Stimulated activated memory B cell treated with anti-CD40 and anti-IgM and Interleukin-4, amounts not matched to agents 10 μg/mL and 1 μg/mL and 100 μg/mL, for 72 hours (primary cell): Measurements from ENCODE around the gene ADPRHL1.
A peak's percentile ranks its signal among the peaks of the same experiment; 100 is the strongest.
"Not testable (repeated sequence)": the region's sequence is repeated elsewhere in the genome, so short reads cannot be mapped to it uniquely, and the experiment has no call there.

ENCODE experiments used
- ATAC-seq: fragments of 150-1000 bp; cut with Tn5 transposase; 2 replicates; pipeline ENCODE4 v1.10.0; 2021
- H3K27ac Mint-ChIP-seq: one replicate; pipeline ENCODE4 v1.8.0; 2022; ENCODE audit warnings: mild to moderate bottlenecking, mixed read lengths
- H3K27me3 Mint-ChIP-seq: one replicate; pipeline ENCODE4 v1.8.0; 2022; ENCODE audit warnings: mixed read lengths
- H3K36me3 Mint-ChIP-seq: one replicate; pipeline ENCODE4 v1.8.0; 2022; ENCODE audit warnings: mixed read lengths
- H3K4me1 Mint-ChIP-seq: one replicate; pipeline ENCODE4 v1.8.0; 2022; ENCODE audit warnings: mixed read lengths
- H3K4me3 Mint-ChIP-seq: one replicate; pipeline ENCODE4 v1.8.0; 2022; ENCODE audit warnings: mild to moderate bottlenecking, moderate library complexity, mixed read lengths
- H3K9me3 Mint-ChIP-seq: one replicate; pipeline ENCODE4 v1.8.0; 2022; ENCODE audit warnings: mixed read lengths

The ADPRHL1 gene

GRCh38 chr13:113450861-113451620, 2.2 kb downstream of the ADPRHL1 start:
- peaks cover 27% of the 10 kb centered on the region for H3K36me3 Mint-ChIP-seq
- not testable (repeated sequence) for H3K27me3 Mint-ChIP-seq, H3K9me3 Mint-ChIP-seq, ATAC-seq, H3K4me3 Mint-ChIP-seq
- peaks cover 35% of the 10 kb centered on the region for H3K4me1 Mint-ChIP-seq
- H3K27ac Mint-ChIP-seq: peak overlapping the region; percentile 54

- not testable (repeated sequence) for H3K9me3 Mint-ChIP-seq, H3K4me3 Mint-ChIP-seq, ATAC-seq, H3K27me3 Mint-ChIP-seq
- peaks cover 21% of the 10 kb centered on the region for H3K36me3 Mint-ChIP-seq
- peaks cover 42% of the 10 kb centered on the region for H3K4me1 Mint-ChIP-seq
- H3K27ac Mint-ChIP-seq: peak overlapping the region; percentile 54
Observed at GRCh38 chr13:113450348-113450744, 2.9 kb downstream of the ADPRHL1 start.

GRCh38 chr13:113449693-113450347, 3.5 kb downstream of the ADPRHL1 start:
- ATAC-seq: no peak
- peaks cover 15% of the 10 kb centered on the region for H3K36me3 Mint-ChIP-seq
- H3K4me3 Mint-ChIP-seq: peak overlapping the region; percentile 73
- no peaks in the 10 kb centered on the region for H3K27me3 Mint-ChIP-seq
- H3K4me1 Mint-ChIP-seq: peaks cover 47% of the 10 kb centered on the region
- no peaks in the 10 kb centered on the region for H3K9me3 Mint-ChIP-seq
- peak overlapping the region; percentile 54 for H3K27ac Mint-ChIP-seq

GRCh38 chr13:113448885-113449692, 4.2 kb downstream of the ADPRHL1 start:
- H3K4me3 Mint-ChIP-seq: peak overlapping the region; percentile 73
- H3K9me3 Mint-ChIP-seq: no peaks in the 10 kb centered on the region
- H3K27me3 Mint-ChIP-seq: no peaks in the 10 kb centered on the region
- H3K36me3 Mint-ChIP-seq: peaks cover 10% of the 10 kb centered on the region
- H3K27ac Mint-ChIP-seq: peak overlapping the region; percentile 54
- peaks cover 54% of the 10 kb centered on the region for H3K4me1 Mint-ChIP-seq
- ATAC-seq: peak; percentile 39

- Mint-ChIP-seq H3K27ac (peak overlapping the region; percentile 54), H3K9me3 (no peaks in the 10 kb centered on the region)
Observed at GRCh38 chr13:113448545-113448884, 4.8 kb downstream of the ADPRHL1 start.

GRCh38 chr13:113447596-113447995, 5.7 kb downstream of the ADPRHL1 start:
- Mint-ChIP-seq H3K36me3 (peaks cover 8% of the 10 kb centered on the region), H3K4me1 (peaks cover 56% of the 10 kb centered on the region), H3K27me3 (no peaks in the 10 kb centered on the region), H3K4me3 (no peak overlapping the region), H3K27ac (no peak overlapping the region), H3K9me3 (peaks cover 2% of the 10 kb centered on the region)
- ATAC-seq: no peak

More at GRCh38 chr13:113448545-113448884, 4.8 kb downstream of the ADPRHL1 start:
- Mint-ChIP-seq H3K4me1 (peaks cover 56% of the 10 kb centered on the region), H3K27me3 (no peaks in the 10 kb centered on the region), H3K4me3 (peak overlapping the region; percentile 73), H3K36me3 (peaks cover 5% of the 10 kb centered on the region)
- no peak for ATAC-seq

- ATAC-seq: no peak
- H3K36me3 Mint-ChIP-seq: peaks cover 17% of the 10 kb centered on the region
- H3K9me3 Mint-ChIP-seq: peaks cover 9% of the 10 kb centered on the region
- no peak overlapping the region for H3K4me3 Mint-ChIP-seq
- H3K4me1 Mint-ChIP-seq: peaks cover 56% of the 10 kb centered on the region
- peak overlapping the region; percentile 51 for H3K27ac Mint-ChIP-seq
- no peaks in the 10 kb centered on the region for H3K27me3 Mint-ChIP-seq
Observed at GRCh38 chr13:113446488-113446854, 6.8 kb downstream of the ADPRHL1 start.

GRCh38 chr13:113445791-113446487, 7.3 kb downstream of the ADPRHL1 start:
- no peaks in the 10 kb centered on the region for H3K27me3 Mint-ChIP-seq
- H3K4me1 Mint-ChIP-seq: peaks cover 51% of the 10 kb centered on the region
- peak overlapping the region; percentile 51 for H3K27ac Mint-ChIP-seq
- ATAC-seq: peak; percentile 91
- peak overlapping the region; percentile 54 for H3K4me3 Mint-ChIP-seq
- H3K9me3 Mint-ChIP-seq: peaks cover 9% of the 10 kb centered on the region
- H3K36me3 Mint-ChIP-seq: peaks cover 22% of the 10 kb centered on the region

- H3K9me3 Mint-ChIP-seq: peaks cover 13% of the 10 kb centered on the region
- peak overlapping the region; percentile 51 for H3K27ac Mint-ChIP-seq
- H3K4me1 Mint-ChIP-seq: peaks cover 31% of the 10 kb centered on the region
- no peak for ATAC-seq
- H3K36me3 Mint-ChIP-seq: peaks cover 28% of the 10 kb centered on the region
- H3K4me3 Mint-ChIP-seq: no peak overlapping the region
- no peaks in the 10 kb centered on the region for H3K27me3 Mint-ChIP-seq
Observed at GRCh38 chr13:113443991-113444390, 9.3 kb downstream of the ADPRHL1 start.

- H3K4me3 Mint-ChIP-seq: no peak overlapping the region
- no peak for ATAC-seq
- no peaks in the 10 kb centered on the region for H3K27me3 Mint-ChIP-seq
- H3K4me1 Mint-ChIP-seq: peaks cover 26% of the 10 kb centered on the region
- peaks cover 28% of the 10 kb centered on the region for H3K36me3 Mint-ChIP-seq
- H3K27ac Mint-ChIP-seq: no peak overlapping the region
- peaks cover 13% of the 10 kb centered on the region for H3K9me3 Mint-ChIP-seq
Observed at GRCh38 chr13:113442985-113443362, 10.3 kb downstream of the ADPRHL1 start.

- Mint-ChIP-seq H3K4me3 (no peak overlapping the region), H3K4me1 (peaks cover 26% of the 10 kb centered on the region), H3K9me3 (peaks cover 13% of the 10 kb centered on the region), H3K36me3 (peaks cover 28% of the 10 kb centered on the region), H3K27ac (no peak overlapping the region), H3K27me3 (no peaks in the 10 kb centered on the region)
- no peak for ATAC-seq
Observed at GRCh38 chr13:113442354-113442984, 10.8 kb downstream of the ADPRHL1 start.

GRCh38 chr13:113441661-113442060, 11.6 kb downstream of the ADPRHL1 start:
- Mint-ChIP-seq H3K4me3 (no peak overlapping the region), H3K4me1 (peaks cover 26% of the 10 kb centered on the region), H3K27ac (no peak overlapping the region), H3K27me3 (no peaks in the 10 kb centered on the region), H3K36me3 (peaks cover 28% of the 10 kb centered on the region), H3K9me3 (peaks cover 13% of the 10 kb centered on the region)
- ATAC-seq: no peak

GRCh38 chr13:113437408-113438010, 15.8 kb downstream of the ADPRHL1 start:
- Mint-ChIP-seq H3K27ac (no peak overlapping the region), H3K4me3 (no peak overlapping the region), H3K9me3 (peaks cover 10% of the 10 kb centered on the region), H3K4me1 (no peaks in the 10 kb centered on the region), H3K36me3 (peaks cover 19% of the 10 kb centered on the region), H3K27me3 (no peaks in the 10 kb centered on the region)
- ATAC-seq: no peak

GRCh38 chr13:113436866-113437265, 16.4 kb downstream of the ADPRHL1 start:
- H3K4me1 Mint-ChIP-seq, H3K27ac Mint-ChIP-seq, H3K27me3 Mint-ChIP-seq, ATAC-seq, H3K4me3 Mint-ChIP-seq, H3K9me3 Mint-ChIP-seq: not testable (repeated sequence)
- peaks cover 16% of the 10 kb centered on the region for H3K36me3 Mint-ChIP-seq
